Skin epidermis (tissue), 12 donors: ENCODE data around the gene CNGB1.
A peak's percentile ranks its signal among the peaks of the same experiment; 100 is the strongest.
"Not testable (repeated sequence)": the region's sequence is repeated elsewhere in the genome, so short reads cannot be mapped to it uniquely, and the experiment has no call there.

Experiments used
- H3K27ac ChIP-seq, 21 experiments: fragments of 200-600 bp; sonication (generic) in 11 of 21; one replicate each; pipeline ENCODE4 v1.5.0; 2020; ENCODE audit warnings: mild to moderate bottlenecking in 3 of 21, inconsistent platforms in 2 of 21, moderate library complexity in 2 of 21
- H3K4me3 ChIP-seq, 7 experiments: fragments of 200-600 bp; sonication (generic) in 2 of 7; one replicate each; pipeline ENCODE4 v1.5.0; 2020; ENCODE audit warnings: inconsistent platforms in 2 of 7, mild to moderate bottlenecking in 2 of 7, moderate library complexity in 1 of 7

CNGB1 gene

DNA sequence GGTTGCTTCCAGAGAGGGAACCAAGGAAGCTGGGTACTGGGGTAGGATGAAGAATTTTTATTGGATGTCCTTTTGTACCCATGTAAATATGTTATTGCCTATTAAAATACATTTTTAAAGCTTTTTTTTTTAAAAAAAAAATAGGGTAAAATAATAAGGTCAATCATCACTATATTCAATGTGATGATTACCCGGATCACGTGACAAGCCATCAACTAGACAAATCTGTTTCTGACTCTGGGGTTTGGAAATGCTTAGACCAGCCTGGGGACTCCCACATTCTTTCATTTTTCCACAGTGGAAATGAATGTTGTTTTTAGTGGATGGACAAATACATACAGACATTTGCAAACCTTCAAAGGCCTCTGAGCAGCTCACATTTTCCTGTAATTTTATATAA lies 88.7 kb downstream of the CNGB1 start:
- Histone ChIP-seq H3K27ac (no peak overlapping the region), H3K4me3 (no peak overlapping the region)

DNA sequence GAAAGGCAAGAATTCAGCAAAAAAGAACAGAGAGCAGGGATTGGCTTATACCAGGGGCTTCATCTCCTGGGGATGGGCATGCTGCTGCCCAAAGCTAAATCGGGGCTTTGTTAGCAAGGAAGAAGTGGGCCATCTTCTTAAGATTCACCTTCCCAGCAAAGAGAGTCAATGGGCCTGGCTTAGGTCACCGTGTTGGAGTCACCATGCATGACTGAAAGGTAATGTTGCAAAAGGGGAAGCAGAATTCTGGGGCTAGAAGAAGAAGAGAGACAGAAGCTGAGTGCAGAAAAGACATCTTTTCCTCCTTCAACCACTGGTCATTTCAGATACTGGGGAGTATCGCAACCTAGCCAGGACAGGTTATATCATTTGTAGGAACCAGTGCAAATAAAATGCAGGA lies 92.3 kb downstream of the CNGB1 start:
- H3K4me3 ChIP-seq, result no peak overlapping the region
- H3K27ac ChIP-seq, result no peak overlapping the region

DNA sequence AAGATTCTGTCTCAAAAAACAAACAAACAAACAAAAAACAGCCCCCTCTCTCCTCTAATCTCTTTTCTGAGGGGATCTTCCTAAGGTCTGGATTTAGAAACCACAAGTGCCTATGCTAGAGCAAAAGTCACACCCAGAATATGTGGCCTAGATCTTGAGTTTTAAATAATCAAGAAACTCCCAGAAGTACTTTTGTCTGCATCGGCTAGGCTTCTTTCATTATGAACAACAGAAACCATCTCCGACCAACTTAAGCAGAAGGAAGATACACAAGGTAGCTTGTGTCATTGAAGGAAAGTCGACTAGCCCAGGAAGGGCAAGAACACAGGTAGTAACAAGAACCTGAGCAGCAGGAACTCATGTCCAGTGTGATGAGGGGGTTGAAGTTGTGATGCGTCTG lies 94.7 kb downstream of the CNGB1 start:
- Histone ChIP-seq H3K27ac (no peak overlapping the region), H3K4me3 (no peak overlapping the region)

DNA sequence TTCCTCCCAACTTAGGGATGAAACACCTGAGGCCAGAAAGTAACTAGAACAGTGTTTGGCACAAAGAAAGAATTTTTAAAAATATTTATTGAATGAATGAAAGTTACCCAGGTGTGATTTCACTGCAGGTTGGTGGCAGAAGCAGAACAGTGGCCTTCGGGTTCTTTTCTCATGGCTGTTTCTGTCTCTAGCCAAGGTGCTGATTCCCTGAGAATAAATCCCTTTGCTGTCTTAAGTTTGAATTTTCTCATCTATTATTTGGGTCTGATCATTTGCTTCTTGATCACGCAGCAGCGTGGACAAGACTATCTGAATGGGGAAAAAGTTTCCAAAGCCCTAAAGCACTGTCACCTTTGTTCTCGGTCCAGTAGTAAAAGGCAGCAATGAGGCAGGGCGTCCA lies 95.6 kb downstream of the CNGB1 start:
- no peak overlapping the region for H3K4me3 ChIP-seq
- H3K27ac ChIP-seq, result no peak overlapping the region

DNA sequence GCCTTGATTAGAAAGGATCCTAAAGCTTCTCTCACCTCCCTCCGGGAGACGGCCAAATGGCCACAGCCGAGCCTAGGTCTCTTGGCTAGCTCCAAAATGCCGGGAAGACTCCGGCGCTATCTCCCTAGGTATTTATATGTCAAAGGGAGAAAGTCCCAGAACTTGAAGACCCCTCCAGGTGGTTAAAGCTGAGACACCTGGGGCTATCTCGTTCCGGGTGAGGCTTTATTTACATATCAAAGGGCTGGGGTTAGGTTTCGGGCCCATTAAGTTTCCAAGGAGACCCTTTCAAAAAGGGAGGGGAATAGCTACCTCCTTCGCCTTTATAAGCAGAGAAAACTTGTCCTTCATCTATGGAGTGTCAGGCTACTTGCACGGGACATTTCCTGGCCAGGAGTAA lies 97.7 kb downstream of the CNGB1 start:
- no peak overlapping the region for H3K27ac ChIP-seq
- no peak overlapping the region for H3K4me3 ChIP-seq

DNA sequence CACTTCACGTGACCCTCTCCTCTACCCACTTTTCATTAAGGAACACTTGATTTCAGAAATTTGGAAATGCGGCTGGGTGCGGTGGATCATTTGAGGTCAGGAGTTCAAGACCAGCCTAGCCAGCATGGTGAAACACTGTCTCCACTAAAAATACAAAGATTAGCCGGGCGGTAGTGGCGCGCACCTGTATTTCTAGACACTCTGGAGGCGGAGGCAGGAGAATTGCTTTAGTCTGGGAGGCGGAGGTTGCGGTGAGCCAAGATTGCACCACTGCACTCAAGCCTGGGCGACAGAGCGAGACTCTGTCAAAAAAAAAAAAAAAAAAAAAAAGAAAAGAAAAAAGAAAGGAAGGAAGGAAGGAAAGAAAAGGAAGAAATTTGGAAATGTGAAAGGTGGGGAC lies 98.2 kb downstream of the CNGB1 start:
- not testable (repeated sequence) for H3K27ac ChIP-seq, H3K4me3 ChIP-seq

DNA sequence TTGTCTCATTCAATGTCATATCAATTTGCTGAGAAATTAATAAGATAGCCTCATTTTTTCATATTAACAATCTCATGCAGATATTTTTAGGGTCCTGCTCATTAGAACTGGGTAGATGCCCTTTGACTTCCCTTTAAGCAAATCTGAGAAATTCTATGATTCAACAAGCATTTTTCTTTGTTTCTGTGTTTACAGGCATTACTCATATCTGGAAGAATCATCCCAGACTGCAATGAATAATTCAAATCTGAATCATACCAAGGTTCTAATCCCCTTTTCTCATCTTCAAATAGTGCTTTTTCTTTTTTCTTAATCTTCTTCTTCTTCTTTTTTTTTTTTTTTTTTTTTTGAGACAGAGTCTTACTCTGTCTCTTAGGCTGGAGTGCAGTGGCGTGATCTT lies 99.5 kb downstream of the CNGB1 start:
- peak overlapping the region in 6 of 21 experiments; percentile 2 to 76 (median 36) for H3K27ac ChIP-seq

DNA sequence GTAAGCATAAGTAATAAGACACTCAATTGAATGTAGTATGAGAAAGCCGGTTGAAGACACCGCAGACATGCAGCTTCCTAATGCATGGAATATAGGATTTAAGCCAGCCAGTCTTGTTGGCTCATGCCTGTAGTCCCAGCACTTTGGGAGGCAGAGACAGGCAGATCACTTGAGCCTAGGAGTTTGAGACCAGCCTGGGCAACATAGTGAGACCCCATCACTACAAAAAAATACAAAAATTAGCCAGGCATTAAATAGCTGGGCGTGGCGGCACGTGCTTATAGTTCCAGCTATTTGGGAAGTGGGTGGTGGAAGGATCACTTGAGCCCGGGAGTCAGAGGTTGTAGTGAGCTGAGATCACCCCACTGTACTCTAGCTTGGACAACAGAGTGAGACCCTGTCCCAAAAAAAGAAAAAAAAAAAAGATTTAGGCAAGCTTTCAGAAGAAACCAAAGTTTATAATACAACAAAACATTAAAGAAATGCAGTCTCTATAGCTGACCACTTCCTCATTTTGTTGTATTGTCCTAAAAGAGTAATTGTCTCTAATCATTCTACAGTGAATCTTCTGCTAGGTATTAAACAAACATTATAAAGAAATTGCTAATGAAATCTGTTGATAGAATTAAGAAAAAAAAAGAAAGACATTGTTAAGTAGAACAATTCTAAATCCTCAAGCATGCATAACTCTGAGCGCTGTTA lies 100.0 kb downstream of the CNGB1 start:
- peak overlapping the region in 7 of 21 experiments; percentile 2 to 76 (median 46) for H3K27ac ChIP-seq

More for the DNA sequence above, 99.5 kb downstream of the CNGB1 start:
- H3K4me3 ChIP-seq, result no peak overlapping the region

DNA sequence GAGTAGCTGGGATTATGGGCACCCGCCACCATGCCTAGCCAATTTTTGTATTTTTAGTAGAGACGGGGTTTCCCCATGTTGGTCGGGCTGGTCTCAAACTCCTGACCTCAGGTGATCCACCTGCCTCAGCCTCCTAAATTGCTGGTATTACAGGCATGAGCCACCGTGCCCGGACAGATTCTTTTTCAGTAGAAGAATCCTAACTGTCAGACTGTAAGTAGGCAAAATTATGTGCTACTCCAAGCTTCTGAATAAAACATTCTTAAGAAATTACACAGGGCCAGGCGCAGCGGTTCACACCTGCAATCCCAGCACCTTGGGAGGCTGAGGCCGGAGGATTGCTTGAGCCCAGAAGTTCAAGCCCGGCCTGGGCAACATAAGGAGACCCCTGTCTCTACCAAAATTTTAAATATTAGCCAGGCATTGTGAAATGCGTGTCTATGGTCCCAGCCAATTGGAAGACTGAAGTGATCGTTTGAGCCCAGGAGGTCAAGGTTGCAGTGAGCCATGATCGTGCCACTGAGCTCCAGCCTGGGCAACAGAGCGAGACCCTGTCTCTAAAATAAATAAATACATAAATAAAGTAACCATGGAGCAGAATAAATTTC lies 101.9 kb downstream of the CNGB1 start:
- Histone ChIP-seq H3K4me3 (no peak overlapping the region), H3K27ac (no peak overlapping the region)

More for the DNA sequence above, 100.0 kb downstream of the CNGB1 start:
- H3K4me3 ChIP-seq, result no peak overlapping the region

DNA sequence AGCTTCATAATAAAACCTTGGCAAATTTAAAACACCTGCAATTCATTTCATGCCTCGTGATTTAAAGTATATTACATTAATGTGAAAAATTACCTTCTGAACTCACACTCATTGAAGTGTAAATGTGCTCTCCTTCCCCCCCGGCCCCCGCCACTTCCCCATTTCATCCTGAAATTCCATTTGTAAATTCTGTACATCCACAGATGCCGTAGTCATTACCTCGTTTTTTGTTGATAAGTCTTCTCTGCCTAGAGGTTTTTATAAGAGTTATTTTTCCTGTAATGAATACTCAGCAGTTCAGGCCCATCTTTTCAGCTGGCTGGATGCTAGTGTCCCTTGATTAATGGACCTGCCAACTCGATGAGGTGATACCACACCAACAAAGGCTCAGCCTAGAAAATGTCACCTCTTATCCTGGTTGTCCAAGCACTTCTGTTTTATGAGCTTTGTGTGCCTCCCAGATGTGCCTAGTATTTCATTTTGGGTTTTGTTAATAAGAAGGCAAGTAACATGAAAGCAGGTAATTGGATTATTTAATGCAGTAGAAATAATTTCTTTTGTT lies 103.8 kb downstream of the CNGB1 start:
- H3K4me3 ChIP-seq, result no peak overlapping the region
- H3K27ac ChIP-seq, result peak overlapping the region in 11 of 21 experiments; percentile 1 to 81 (median 47)

DNA sequence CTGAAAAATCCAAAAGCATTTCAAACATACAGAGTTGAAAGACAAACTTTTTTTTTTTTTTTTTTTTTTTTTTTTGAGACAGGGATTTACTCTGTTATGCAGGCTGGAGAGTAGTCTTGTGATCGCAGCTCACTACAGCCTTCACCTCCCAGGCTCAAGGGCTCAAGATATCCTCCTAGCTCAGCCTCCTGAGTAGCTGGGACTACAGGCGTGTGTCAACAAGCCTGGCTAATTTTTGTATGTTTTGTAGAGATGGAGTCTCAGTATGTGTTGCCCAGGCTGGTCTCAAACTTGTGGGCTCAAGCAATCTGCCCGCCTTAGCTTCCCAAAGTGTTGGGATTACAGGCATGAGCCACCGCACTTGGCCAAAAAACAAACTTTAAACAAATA lies 104.4 kb downstream of the CNGB1 start:
- H3K4me3 ChIP-seq, result no peak overlapping the region

DNA sequence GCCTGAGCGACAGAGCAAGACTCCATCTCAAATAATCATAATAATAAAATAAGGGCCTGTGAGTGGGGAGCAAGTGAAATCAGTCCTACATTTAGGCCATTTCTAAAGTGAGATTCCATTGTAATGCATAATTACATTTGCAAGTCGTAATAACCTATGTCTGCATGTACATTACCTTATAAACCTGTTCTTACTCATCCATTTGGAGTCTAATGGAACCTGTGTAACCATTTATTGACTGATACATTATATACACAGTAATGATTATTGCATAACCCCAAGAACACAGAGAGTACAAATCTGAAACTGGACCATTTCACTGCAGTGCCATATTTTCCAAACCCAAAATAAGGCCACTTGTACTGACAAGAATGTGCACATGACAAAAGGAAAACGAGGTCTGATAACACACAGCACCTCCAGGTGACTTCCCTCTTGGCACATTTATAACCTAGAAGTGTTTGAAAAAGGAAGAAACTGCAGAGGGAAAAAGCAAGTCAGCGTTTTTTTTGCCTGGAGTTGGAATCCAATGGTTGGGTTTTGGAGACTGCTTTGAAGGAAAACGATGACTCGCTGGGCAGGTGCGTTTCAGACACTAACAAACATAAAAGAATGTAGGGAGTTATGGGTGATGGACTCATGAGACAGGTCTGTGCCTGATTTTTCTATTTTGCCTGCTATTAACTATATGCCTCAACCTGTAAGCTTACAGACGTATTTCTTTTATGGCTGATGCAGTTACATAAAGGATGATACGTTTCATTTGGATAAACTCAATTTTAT lies 105.0 kb downstream of the CNGB1 start:
- peak overlapping the region in 10 of 21 experiments; percentile 2 to 81 (median 43) for H3K27ac ChIP-seq
- H3K4me3 ChIP-seq, result no peak overlapping the region

More for the DNA sequence above, 104.4 kb downstream of the CNGB1 start:
- peak overlapping the region in 11 of 21 experiments; percentile 1 to 81 (median 47) for H3K27ac ChIP-seq

DNA sequence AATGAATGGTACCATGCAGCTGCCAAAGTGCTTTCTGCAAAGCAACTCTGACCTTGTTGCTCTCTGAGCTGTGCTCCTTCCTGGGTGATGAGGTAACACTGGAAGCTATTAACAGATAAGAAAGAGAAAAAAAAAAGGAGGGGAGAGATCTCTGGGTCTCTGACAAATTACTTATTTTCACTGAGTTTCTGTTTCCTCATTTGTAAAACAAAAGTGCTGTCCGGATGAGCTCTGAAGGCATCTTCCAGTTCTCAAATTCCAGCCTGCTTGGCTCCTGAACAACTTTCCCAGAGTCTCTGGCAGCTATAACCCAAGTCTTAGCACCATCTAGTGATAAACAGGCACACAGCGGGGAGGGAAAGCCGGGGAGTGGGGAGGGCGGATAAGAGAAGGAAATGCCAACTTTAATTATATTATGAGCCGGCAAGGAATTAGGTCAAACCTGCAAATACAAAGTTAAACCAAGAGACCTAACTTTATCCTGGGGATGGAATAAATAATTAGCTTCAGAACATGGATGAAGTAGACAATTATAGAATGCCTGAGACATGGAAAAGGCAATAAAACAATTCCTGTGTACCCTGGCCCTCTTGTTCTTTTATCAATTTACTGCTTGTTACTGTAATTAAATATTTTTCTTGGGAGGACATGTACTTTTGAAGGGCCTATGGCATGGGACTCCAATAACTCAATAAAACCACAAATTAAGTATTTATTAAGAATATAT lies 107.3 kb downstream of the CNGB1 start:
- H3K27ac ChIP-seq, result no peak overlapping the region
- no peak overlapping the region for H3K4me3 ChIP-seq

DNA sequence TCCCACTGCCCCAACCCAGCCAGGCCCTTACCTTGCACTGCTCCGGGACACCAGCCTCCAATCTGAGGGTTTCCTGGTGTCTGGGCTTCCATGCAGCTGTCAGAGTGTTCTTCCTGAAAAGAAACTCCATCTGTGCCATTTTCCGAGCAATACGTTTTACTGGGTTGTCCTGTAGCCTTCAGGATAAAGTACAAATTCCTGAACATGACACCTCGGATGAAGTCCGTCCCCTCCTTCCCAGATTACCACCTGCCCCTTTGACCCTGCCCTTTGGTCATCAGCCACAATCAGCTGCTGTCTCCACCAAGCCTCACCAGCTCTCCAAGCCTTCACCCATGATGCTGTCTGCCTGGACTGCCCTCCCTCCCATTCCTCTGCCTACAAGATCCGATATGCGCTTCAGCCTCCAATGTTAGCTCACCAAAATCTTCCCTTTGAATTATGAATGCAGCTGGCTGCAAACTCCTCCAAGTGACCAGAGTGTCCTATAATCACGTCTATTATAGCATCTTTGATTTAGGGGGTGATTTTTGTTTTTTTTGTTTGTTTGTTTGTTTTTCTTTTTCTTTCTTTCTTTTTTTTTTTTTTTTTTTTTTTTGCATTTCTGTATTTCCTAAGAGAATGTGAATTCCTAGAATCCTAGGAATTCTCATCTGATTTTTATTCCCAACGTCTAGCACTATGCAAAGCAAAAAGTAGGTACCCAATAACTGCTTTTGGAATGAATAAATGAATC lies 108.1 kb downstream of the CNGB1 start:
- H3K4me3 ChIP-seq, result no peak overlapping the region
- no peak overlapping the region for H3K27ac ChIP-seq

DNA sequence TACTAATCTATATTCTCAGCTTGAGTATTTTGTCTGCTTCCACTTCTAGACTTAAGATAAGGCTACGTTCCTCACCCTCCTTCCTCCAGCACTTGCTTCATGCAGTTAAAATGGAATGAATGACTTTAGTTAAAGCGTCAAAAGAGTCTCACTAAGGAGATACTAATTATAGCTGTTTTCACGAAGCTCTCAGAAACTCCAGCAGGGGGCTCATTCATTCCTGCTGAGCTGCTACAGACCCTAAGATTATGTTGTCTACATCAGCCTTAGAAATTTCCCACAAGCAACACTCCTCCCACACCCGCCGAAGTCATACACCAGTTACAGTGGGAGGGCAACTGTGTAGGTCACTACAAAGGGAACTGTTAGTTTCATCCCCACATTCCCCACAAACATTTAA lies 111.6 kb downstream of the CNGB1 start:
- H3K27ac ChIP-seq, result no peak overlapping the region
- H3K4me3 ChIP-seq, result no peak overlapping the region

DNA sequence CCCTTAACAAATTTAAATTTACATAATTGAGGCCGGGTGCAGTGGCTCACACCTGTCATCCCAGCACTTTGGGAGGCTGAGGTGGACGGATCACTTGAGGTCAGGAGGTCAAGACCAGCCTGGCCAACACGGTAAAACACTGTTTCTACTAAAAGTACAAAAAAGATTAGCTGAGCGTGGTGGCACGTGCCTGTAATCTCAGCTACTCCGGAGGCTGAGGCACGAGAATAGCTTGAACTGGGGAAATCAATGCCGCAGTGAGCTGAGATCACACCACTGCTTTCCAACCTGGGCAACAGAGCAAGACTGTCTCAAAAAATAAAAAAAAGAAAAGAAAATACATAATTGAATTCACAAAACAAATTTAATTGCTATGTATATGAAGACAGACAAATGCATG lies 112.3 kb downstream of the CNGB1 start:
- H3K27ac ChIP-seq, result no peak overlapping the region
- no peak overlapping the region for H3K4me3 ChIP-seq

DNA sequence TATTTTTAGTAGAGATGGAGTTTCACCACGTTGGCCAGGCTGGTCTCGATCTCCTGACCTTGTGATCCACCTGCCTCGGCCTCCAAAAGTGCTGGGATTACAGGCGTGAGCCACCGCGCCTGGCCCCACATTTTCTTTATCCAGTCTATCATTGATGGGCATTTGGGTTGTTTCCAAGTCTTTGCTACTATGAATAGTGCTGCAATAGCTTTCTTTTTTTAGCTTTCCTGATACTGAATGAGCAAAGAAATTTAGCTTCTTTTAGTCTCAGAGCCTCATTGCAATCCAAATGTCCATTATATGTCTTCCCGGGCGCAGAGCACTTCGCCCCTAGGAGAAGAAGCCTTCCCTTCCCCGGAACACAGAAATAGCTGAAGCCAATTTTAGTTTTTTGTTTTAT lies 112.9 kb downstream of the CNGB1 start:
- H3K27ac ChIP-seq, H3K4me3 ChIP-seq: not testable (repeated sequence)

DNA sequence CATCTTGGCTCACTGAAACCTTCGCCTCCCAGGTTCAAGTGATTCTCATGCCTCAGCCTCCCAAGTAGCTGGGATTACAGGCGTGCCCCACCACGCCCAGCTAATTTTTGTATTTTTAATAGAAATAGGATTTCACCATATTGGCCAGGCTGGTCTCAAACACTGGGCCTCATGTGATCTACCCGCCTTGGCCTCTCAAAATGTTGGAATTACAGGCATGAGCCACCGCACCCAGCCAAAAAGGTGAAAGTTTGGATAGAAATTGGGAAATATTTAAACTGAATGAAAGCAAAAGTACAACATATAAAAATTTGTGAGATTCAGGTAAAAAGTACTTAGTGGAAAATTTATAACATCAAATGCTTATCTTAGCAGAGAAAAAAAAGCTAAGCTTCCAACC lies 115.7 kb downstream of the CNGB1 start:
- Histone ChIP-seq H3K27ac (no peak overlapping the region), H3K4me3 (no peak overlapping the region)

DNA sequence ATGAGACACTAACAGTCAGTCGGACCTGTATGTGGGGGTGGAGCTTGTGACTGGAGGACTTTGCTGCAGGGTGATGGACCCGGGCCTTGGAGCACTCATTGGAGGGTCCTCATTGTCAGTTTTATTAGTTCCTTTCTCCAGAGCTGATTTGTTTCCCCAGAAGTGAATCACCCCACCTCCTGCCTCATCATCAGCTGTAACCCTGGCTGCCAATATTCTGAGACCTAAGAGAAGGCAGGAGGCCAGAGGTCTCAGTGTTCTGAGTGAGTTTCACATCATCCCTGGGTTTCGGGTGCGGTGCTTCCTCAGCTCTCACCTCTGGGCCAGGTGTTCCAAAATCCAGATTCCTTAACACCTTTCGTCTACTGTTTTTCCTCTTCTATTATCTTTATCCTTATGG lies 118.7 kb downstream of the CNGB1 start:
- Histone ChIP-seq H3K4me3 (no peak overlapping the region), H3K27ac (no peak overlapping the region)
